ENCODE results near the gene PRRG3. TPM values are rescaled to one million over a fixed set of nuclear protein-coding genes. Genes with fewer than 3 reads are reported as not detected.

Gene PRRG3
- total and polyA plus RNA-seq, 2 donors (not counting 1 experiment from before 2014, with no cell fraction given) = not detected

- H3K27me3 ChIP-seq (replicated peaks in 1 of 4; ENCODE audit: control extremely low read depth in 1 of 4, control insufficient read depth in 3 of 4, insufficient read depth in 4 of 4, low read length in 3 of 4) = no peaks in the 10 kb centered on the region
- no peak overlapping the region for H3K4me2 ChIP-seq (replicated peaks; ENCODE audit: low read depth, low read length, poor library complexity, severe bottlenecking)
- CTCF ChIA-PET = no interaction called here
- Mint-ChIP-seq H3K27me3 (no peaks in the 10 kb centered on the region), H3K4me1 (no peaks in the 10 kb centered on the region), H3K27ac (no peak overlapping the region), H3K4me3 (no peak overlapping the region), H3K9me3 (ENCODE audit: insufficient read depth) (no peaks in the 10 kb centered on the region)
- no peak overlapping the region for H3K4me3 ChIP-seq (ENCODE audit: control extremely low read depth in 1 of 5, extremely low read depth in 1 of 5, insufficient read depth in 1 of 5, low read depth in 2 of 5, low read length in 4 of 5)
- H4K20me1 ChIP-seq (ENCODE audit: control insufficient read depth, insufficient read depth, low read length, poor library complexity, severe bottlenecking) = no peaks in the 10 kb centered on the region
- H3K79me2 ChIP-seq (ENCODE audit: control insufficient read depth, insufficient read depth, low read length) = no peaks in the 10 kb centered on the region
- DNase-seq (no peak), ATAC-seq (ENCODE audit: low read depth) (no peak)
- no peaks in the 10 kb centered on the region for H3K36me3 ChIP-seq (replicated peaks in 1 of 2; ENCODE audit: control extremely low read depth in 1 of 2, control insufficient read depth in 1 of 2, extremely low read depth in 1 of 2, insufficient read depth in 2 of 2, low read length in 1 of 2)
- no peak for TF ChIP-seq EZH2 (IDR thresholded peaks at IDR 0.05; ENCODE audit: borderline replicate concordance, insufficient read depth, low read depth, low read length, poor library complexity, severe bottlenecking)
- TF ChIP-seq CTCF (IDR thresholded peaks at IDR 0.05) = no peak
- H3K9me3 ChIP-seq (ENCODE audit: control extremely low read depth in 1 of 3, control insufficient read depth in 2 of 3, insufficient read depth in 1 of 3, low read length in 2 of 3) = no peaks in the 10 kb centered on the region
- no peak overlapping the region for H3K9ac ChIP-seq (ENCODE audit: low read length)
- POLR2A ChIA-PET = no interaction called here
- H2AFZ ChIP-seq (ENCODE audit: insufficient read depth, low read depth, low read length, poor library complexity, severe bottlenecking) = no peak overlapping the region
- no peaks in the 10 kb centered on the region for H3K4me1 ChIP-seq (ENCODE audit: control insufficient read depth in 2 of 2, insufficient read depth in 2 of 2, low read length in 2 of 2)
- intact Hi-C loops (cut with micrococcal nuclease) = no loop called here
- no peak overlapping the region for H3K27ac ChIP-seq (ENCODE audit: low read length in 2 of 2)
- 90% methylated on average over 2 of the region's 5 CpGs for WGBS (ENCODE audit: insufficient coverage)
Observed at GRCh38 chrX:151737494-151737893, 42.2 kb downstream of the PRRG3 start.

- no peak overlapping the region for H3K4me3 ChIP-seq (ENCODE audit: control extremely low read depth in 1 of 5, extremely low read depth in 1 of 5, insufficient read depth in 1 of 5, low read depth in 2 of 5, low read length in 4 of 5)
- no peaks in the 10 kb centered on the region for H3K9me3 ChIP-seq (ENCODE audit: control extremely low read depth in 1 of 3, control insufficient read depth in 2 of 3, insufficient read depth in 1 of 3, low read length in 2 of 3)
- H3K4me3 Mint-ChIP-seq = no peak overlapping the region
- no peak overlapping the region for H3K4me2 ChIP-seq (replicated peaks; ENCODE audit: low read depth, low read length, poor library complexity, severe bottlenecking)
- ChIA-PET POLR2A (no interaction called here), CTCF (no interaction called here)
- H3K4me1 Mint-ChIP-seq = no peaks in the 10 kb centered on the region
- WGBS (ENCODE audit: insufficient coverage) = 82% methylated on average over 4 of the region's 7 CpGs
- no peak overlapping the region for H2AFZ ChIP-seq (ENCODE audit: insufficient read depth, low read depth, low read length, poor library complexity, severe bottlenecking)
- no peaks in the 10 kb centered on the region for H3K27me3 Mint-ChIP-seq
- H3K9ac ChIP-seq (ENCODE audit: low read length) = no peak overlapping the region
- no peak overlapping the region for H3K27ac ChIP-seq (ENCODE audit: low read length in 2 of 2)
- no peaks in the 10 kb centered on the region for H3K36me3 ChIP-seq (replicated peaks in 1 of 2; ENCODE audit: control extremely low read depth in 1 of 2, control insufficient read depth in 1 of 2, extremely low read depth in 1 of 2, insufficient read depth in 2 of 2, low read length in 1 of 2)
- no peaks in the 10 kb centered on the region for H3K9me3 Mint-ChIP-seq (ENCODE audit: insufficient read depth)
- intact Hi-C loops (cut with micrococcal nuclease) = no loop called here
- no peaks in the 10 kb centered on the region for H3K27me3 ChIP-seq (replicated peaks in 1 of 4; ENCODE audit: control extremely low read depth in 1 of 4, control insufficient read depth in 3 of 4, insufficient read depth in 4 of 4, low read length in 3 of 4)
- no peak overlapping the region for H3K27ac Mint-ChIP-seq
- no peak for TF ChIP-seq CTCF (IDR thresholded peaks at IDR 0.05)
- no peak for TF ChIP-seq EZH2 (IDR thresholded peaks at IDR 0.05; ENCODE audit: borderline replicate concordance, insufficient read depth, low read depth, low read length, poor library complexity, severe bottlenecking)
- no peaks in the 10 kb centered on the region for H3K79me2 ChIP-seq (ENCODE audit: control insufficient read depth, insufficient read depth, low read length)
- ATAC-seq (ENCODE audit: low read depth) = no peak
- DNase-seq = no peak
- no peaks in the 10 kb centered on the region for H4K20me1 ChIP-seq (ENCODE audit: control insufficient read depth, insufficient read depth, low read length, poor library complexity, severe bottlenecking)
- no peaks in the 10 kb centered on the region for H3K4me1 ChIP-seq (ENCODE audit: control insufficient read depth in 2 of 2, insufficient read depth in 2 of 2, low read length in 2 of 2)
Observed at GRCh38 chrX:151738751-151739150, 43.5 kb downstream of the PRRG3 start.

All from B cell (primary cell).